Activated naive CD8-positive, alpha-beta T cell treated with anti-CD3 and anti-CD28 coated beads, Interleukin-2, amount 10 ng/mL, durations not matched to agents 7 days and 5 days (primary cell): ENCODE measurements around the gene CACTIN. TPM values are rescaled to one million over a fixed set of nuclear protein-coding genes. Genes with fewer than 3 reads are reported as not detected.

Experiments used
- ATAC-seq: fragments of 150-1000 bp; cut with Tn5 transposase; one replicate; pipeline ENCODE4 v1.10.0; 2021; ENCODE audit warnings: low read depth, moderate library complexity
- POLR2A ChIA-PET: fragments of 350-600 bp; sonication (Branson Sonifier 250); formaldehyde crosslinking; loops from one replicate; lab custom pipeline; 2021; ENCODE audit warnings: antibody characterized with exemption; lab: Charles Lee
- DNase-seq: peaks from one replicate; pipeline ENCODE4 v3.0.0; 2021
- H3K27ac Mint-ChIP-seq: one replicate; pipeline ENCODE4 v1.8.0; 2022; ENCODE audit warnings: mild to moderate bottlenecking, mixed read lengths
- H3K27me3 Mint-ChIP-seq: one replicate; pipeline ENCODE4 v1.8.0; 2022; ENCODE audit warnings: mild to moderate bottlenecking, moderate library complexity, mixed read lengths
- H3K36me3 Mint-ChIP-seq: one replicate; pipeline ENCODE4 v1.8.0; 2021; ENCODE audit warnings: mild to moderate bottlenecking, mixed read lengths
- H3K4me1 Mint-ChIP-seq: one replicate; pipeline ENCODE4 v1.8.0; 2021; ENCODE audit warnings: mixed read lengths
- H3K4me3 Mint-ChIP-seq: one replicate; pipeline ENCODE4 v1.8.0; 2022; ENCODE audit warnings: mild to moderate bottlenecking, moderate library complexity, mixed read lengths
- H3K9me3 Mint-ChIP-seq: one replicate; pipeline ENCODE4 v1.8.0; 2021; ENCODE audit warnings: mixed read lengths
- total RNA-seq, 2 experiments: library from RNA; stranded (reverse); gene quantifications; one replicate each; pipeline ENCODE4 v1.2.3, GENCODE V29; 2021

The CACTIN gene
- total RNA-seq, 2 experiments from 2014 or later = 36.8 to 40.8 TPM

DNA sequence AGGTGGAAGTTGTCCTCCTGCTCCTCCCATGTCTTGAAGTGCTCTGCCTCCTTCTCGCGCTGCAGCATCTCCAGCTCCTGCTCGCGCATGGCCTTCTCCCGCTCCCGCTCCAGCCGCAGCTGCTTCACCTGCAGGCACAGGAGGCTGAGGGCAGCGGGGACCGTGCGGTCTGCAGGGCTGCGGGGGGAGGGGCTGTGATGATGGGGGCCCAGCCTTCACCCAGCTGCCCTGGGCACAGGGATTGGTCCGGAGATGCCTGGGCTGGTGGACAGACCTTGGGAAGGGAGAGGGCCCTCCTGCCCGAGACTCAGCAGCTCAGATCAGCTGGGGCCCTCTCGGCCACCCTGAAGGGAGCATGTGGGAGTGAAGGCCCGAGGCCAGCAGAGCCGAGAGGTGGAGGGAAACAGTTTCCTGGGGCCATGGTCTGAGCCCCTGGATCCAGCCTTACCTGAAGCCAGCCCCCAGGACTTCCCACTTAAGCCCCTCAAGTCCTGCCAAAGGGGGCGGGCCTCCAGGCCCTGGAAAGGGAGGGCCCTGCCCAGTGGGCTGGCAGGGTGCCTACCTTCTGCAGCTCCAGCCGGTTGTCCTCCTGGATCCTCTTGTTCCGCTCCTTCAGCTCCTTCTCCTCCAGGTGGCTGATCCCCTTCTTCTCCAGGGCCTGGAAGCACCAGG is 6.3 kb downstream of the CACTIN start:
- Mint-ChIP-seq H3K27me3 (no peaks in the 10 kb centered on the region), H3K9me3 (no peaks in the 10 kb centered on the region), H3K36me3 (peaks cover under 1% of the 10 kb centered on the region), H3K27ac (no peak overlapping the region), H3K4me1 (peaks cover 13% of the 10 kb centered on the region), H3K4me3 (no peak overlapping the region)
- DNase-seq = no peak
- POLR2A ChIA-PET = no interaction called here
- no peak for ATAC-seq

GRCh38 chr19:3619631-3620012 is 7.0 kb downstream of the CACTIN start:
- Mint-ChIP-seq H3K36me3 (peaks cover 1% of the 10 kb centered on the region), H3K4me1 (peaks cover 13% of the 10 kb centered on the region), H3K27ac (no peak overlapping the region), H3K9me3 (no peaks in the 10 kb centered on the region), H3K4me3 (no peak overlapping the region), H3K27me3 (no peaks in the 10 kb centered on the region)
- DNase-seq = no peak
- POLR2A ChIA-PET = no interaction called here
- ATAC-seq = no peak

DNA sequence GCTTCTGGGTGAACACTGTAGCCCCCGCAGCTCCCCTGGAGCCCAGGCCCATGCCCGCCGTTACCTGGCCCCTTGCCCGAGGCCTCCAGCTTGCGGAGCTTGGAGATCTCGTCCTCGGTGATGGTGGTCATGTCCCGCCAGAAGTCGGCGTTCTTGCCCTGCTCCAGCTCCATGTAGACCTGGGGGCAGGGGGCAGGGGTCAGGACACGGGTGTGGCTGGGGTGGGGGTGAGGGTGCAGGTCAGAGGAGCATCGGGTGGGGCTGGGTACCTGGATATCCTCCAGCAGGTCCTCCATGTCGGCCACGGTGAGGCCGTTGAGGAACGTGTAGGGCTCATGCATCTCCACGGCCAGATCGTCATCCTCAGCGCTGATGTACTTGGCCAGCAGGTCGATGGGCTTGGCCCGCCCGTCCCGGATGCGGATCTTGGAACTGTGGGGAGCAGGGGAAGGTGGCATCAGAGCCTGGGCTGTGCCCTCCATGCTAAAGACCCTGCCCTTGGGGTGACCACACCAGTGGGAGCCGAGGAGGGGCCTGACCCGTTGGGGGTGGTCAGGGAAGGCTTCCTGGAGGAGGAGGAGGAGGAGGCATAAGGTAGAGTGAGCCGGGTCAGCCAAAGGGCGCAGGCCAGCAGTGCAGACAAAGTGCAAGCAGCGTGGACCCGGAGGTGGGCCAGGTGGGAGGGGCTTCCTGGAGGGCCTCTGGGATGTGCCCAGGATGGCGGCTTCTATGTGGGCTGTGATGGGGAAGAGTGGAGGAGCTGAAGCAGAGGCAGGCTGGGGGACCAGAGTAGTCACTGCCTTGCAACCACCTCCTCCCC is 7.6 kb downstream of the CACTIN start:
- DNase-seq (no peak), ATAC-seq (no peak)
- POLR2A ChIA-PET = no interaction called here
- no peak overlapping the region for H3K4me3 Mint-ChIP-seq
- H3K36me3 Mint-ChIP-seq = peaks cover 1% of the 10 kb centered on the region
- H3K27me3 Mint-ChIP-seq = no peaks in the 10 kb centered on the region
- peaks cover 7% of the 10 kb centered on the region for H3K4me1 Mint-ChIP-seq
- H3K27ac Mint-ChIP-seq = no peak overlapping the region
- no peaks in the 10 kb centered on the region for H3K9me3 Mint-ChIP-seq

DNA sequence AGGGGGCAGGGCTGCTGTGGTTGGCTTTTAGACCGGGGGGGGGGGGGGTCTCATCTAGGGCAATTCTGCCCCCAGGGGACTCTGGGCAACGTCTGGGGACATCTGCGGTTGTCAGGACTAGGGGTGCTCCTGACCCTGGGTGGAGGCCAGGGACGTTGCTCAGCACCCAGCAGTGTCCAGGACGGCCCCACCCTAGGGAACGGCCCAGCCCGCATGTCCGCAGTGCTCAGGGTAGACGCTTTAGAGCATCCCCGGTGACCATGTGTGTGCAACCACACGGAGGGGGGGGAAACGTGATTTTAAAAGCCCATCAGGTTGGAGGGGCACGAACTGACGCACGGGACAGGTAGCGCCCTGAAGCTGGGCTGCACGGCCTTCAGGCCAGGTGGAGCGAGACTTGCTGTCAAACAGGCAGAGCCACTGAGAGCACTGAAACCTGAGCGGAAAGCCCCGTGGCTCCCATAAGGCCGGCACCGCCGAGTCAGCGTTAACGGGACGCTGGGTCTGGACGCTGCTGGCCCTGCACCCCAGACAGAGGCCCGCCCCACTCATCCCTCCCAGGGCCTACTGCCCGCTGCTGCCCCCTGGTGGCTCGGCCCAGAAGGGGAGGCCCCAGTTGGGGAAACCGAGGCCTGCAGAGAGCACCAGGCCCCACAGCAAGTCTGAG is 8.3 kb downstream of the CACTIN start:
- H3K36me3 Mint-ChIP-seq = peaks cover 1% of the 10 kb centered on the region
- H3K27ac Mint-ChIP-seq = no peak overlapping the region

GRCh38 chr19:3617463-3617862 is 9.1 kb downstream of the CACTIN start:
- Mint-ChIP-seq H3K36me3 (peaks cover 1% of the 10 kb centered on the region), H3K27me3 (no peaks in the 10 kb centered on the region), H3K27ac (peak overlapping the region; percentile 56), H3K9me3 (no peaks in the 10 kb centered on the region), H3K4me3 (peak overlapping the region; percentile 13), H3K4me1 (peaks cover 7% of the 10 kb centered on the region)
- DNase-seq (no peak), ATAC-seq (peak; percentile 57)
- POLR2A ChIA-PET = no interaction called here

More for the DNA sequence above, 8.3 kb downstream of the CACTIN start:
- Mint-ChIP-seq H3K4me1 (peaks cover 7% of the 10 kb centered on the region), H3K27me3 (no peaks in the 10 kb centered on the region), H3K9me3 (no peaks in the 10 kb centered on the region), H3K4me3 (no peak overlapping the region)
- ATAC-seq = peak; percentile 48
- DNase-seq = peak; percentile 74
- POLR2A ChIA-PET = no interaction called here

DNA sequence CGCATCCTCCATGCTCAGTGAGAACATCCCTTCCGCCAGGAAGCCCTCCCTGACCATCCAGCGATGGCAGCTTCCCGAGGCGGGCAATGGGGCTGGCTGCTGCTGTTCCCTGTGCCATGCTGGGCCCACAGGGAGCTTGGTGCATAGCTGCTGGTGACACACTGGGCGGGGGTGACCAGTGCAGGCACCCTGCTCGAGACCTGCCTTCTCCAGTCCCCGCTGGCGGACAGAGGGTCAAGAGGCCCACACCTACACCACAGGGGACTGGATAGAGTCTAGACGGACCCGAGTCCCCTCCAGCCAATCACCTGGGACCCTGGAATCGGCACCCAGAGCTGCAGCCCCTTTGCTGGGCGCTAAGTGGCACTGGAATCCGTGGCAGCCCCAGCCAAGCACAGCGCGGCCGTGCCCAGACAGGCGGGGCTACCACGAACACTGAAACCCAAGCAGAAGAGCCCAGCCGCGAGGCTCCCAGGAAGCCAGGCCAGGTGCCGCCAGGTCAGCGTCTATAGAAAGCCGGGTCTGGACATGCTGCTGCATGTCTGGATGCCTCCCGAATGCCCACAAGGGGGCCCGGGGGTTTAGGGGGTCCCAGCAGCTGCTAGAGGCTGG is 11.0 kb downstream of the CACTIN start:
- H3K4me1 Mint-ChIP-seq = peaks cover 7% of the 10 kb centered on the region
- peaks cover 5% of the 10 kb centered on the region for H3K36me3 Mint-ChIP-seq
- no peak overlapping the region for H3K4me3 Mint-ChIP-seq
- H3K27ac Mint-ChIP-seq = no peak overlapping the region
- no peak for ATAC-seq
- POLR2A ChIA-PET = no interaction called here
- no peaks in the 10 kb centered on the region for H3K27me3 Mint-ChIP-seq
- DNase-seq = no peak
- H3K9me3 Mint-ChIP-seq = no peaks in the 10 kb centered on the region

DNA sequence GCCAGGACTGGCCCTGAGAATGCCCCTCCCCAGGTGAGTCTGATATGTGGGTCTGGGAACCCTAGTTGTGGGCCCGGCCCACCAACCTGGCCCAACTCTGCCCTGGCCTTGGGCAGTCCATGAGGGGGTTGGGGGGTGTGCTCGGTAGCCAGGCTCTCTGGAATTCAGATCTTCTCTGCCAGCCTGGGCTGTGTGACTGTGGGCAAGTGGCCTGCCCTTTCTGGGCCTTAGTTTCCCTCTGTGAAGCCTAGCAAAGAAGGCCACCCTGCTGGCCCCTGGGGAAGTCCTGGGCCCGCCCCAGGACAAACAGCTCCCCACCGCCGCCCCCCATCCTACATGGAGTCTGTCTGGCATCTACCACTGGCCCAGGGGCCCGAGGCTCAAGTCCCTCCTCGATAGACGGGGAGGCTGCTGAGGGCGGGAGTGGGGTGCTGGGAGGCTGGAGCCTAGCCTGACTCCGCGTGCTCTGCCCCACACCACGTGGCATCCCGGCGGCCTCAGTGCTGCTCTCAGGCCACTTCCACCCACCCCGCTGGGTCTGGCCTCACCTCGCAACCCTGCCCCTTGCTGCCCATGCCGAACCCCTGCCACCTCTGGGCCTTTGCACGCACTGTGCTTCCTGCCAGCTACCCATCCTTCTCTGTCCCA is 11.6 kb downstream of the CACTIN start:
- no peak overlapping the region for H3K27ac Mint-ChIP-seq
- no peaks in the 10 kb centered on the region for H3K27me3 Mint-ChIP-seq
- H3K9me3 Mint-ChIP-seq = no peaks in the 10 kb centered on the region

GRCh38 chr19:3613818-3614661 is 12.6 kb downstream of the CACTIN start:
- no peak for ATAC-seq
- no peak for DNase-seq
- no peaks in the 10 kb centered on the region for H3K27me3 Mint-ChIP-seq
- H3K9me3 Mint-ChIP-seq = no peaks in the 10 kb centered on the region
- no peak overlapping the region for H3K27ac Mint-ChIP-seq
- no peak overlapping the region for H3K4me3 Mint-ChIP-seq
- POLR2A ChIA-PET = no interaction called here
- peaks cover 5% of the 10 kb centered on the region for H3K36me3 Mint-ChIP-seq
- peaks cover 7% of the 10 kb centered on the region for H3K4me1 Mint-ChIP-seq

More for the DNA sequence above, 11.6 kb downstream of the CACTIN start:
- peaks cover 5% of the 10 kb centered on the region for H3K36me3 Mint-ChIP-seq
- peaks cover 7% of the 10 kb centered on the region for H3K4me1 Mint-ChIP-seq
- no peak for ATAC-seq
- DNase-seq = no peak
- H3K4me3 Mint-ChIP-seq = no peak overlapping the region
- POLR2A ChIA-PET = no interaction called here

DNA sequence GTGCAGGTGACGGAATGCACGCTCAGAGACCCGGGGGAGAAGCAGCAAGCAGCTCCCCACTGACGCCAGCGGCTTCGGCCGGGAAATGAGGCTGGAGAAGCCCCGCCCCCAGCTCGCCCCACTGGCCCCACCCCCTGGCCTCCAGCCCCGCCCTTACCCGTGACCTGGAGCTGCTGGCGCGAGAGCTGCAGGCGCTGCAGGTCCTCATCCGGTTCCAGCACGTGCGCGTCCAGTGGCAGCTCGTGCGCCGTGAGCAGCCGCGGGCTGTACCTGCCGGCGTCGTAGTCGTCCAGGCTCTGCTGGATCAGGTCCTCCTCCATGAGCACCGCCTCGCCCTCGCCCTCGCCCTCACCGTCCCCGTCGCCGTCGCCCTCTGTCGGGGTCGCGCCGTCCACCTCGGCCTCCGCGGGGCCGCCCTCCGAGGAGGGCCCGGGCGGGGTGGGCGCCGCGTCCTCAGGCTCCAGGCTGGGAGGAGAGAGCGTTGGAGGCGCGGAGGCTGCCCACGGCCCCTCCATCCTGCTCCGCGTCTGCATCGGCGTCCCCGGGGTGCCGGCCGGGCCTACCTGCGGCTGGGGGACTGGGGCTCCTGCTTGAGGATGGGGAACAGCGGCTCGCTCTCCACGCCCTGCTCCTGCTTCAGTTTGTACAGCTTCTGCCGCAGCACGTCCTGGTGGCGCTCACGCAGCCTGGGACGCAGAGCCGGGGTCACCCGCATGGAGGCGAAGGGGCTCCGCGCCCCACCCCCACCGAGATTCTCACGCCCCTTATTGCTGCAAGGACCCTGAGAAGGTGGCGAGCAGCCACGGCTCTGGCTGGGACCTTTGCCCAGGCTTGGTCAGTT is 13.5 kb downstream of the CACTIN start:
- no peak for ATAC-seq
- POLR2A ChIA-PET = interaction anchor here (1.6 kb wide), 1 partner anchor 11 kb away, joined by 3 read pairs; no protein-coding TSS in a partner anchor
- Mint-ChIP-seq H3K36me3 (peaks cover 5% of the 10 kb centered on the region), H3K9me3 (no peaks in the 10 kb centered on the region), H3K27ac (no peak overlapping the region), H3K27me3 (no peaks in the 10 kb centered on the region), H3K4me1 (peaks cover 10% of the 10 kb centered on the region), H3K4me3 (no peak overlapping the region)
- no peak for DNase-seq

GRCh38 chr19:3612330-3612729 is 14.3 kb downstream of the CACTIN start:
- POLR2A ChIA-PET = interaction anchor here (1.6 kb wide), 1 partner anchor 10 kb away, joined by 3 read pairs; no protein-coding TSS in a partner anchor
- Mint-ChIP-seq H3K27ac (no peak overlapping the region), H3K4me1 (peaks cover 12% of the 10 kb centered on the region), H3K9me3 (no peaks in the 10 kb centered on the region), H3K4me3 (no peak overlapping the region), H3K27me3 (no peaks in the 10 kb centered on the region), H3K36me3 (peaks cover 5% of the 10 kb centered on the region)
- no peak for ATAC-seq
- peak; percentile 35 for DNase-seq

GRCh38 chr19:3611841-3612240 is 14.7 kb downstream of the CACTIN start:
- ATAC-seq (no peak), DNase-seq (no peak)
- Mint-ChIP-seq H3K27ac (no peak overlapping the region), H3K4me1 (peaks cover 10% of the 10 kb centered on the region), H3K27me3 (no peaks in the 10 kb centered on the region), H3K4me3 (no peak overlapping the region), H3K36me3 (peaks cover 5% of the 10 kb centered on the region), H3K9me3 (no peaks in the 10 kb centered on the region)
- POLR2A ChIA-PET = interaction anchor here (1.6 kb wide), 1 partner anchor 10 kb away, joined by 3 read pairs; no protein-coding TSS in a partner anchor
